HG03432 (cell line): ENCODE results near the gene NAGK.
"Not testable (repeated sequence)": the region's sequence is repeated elsewhere in the genome, so short reads cannot be mapped to it uniquely, and the experiment has no call there.

Experiments used
- ATAC-seq: cut with Tn5 transposase; IDR thresholded peaks from one replicate; pipeline ENCODE4 v1.9.1; 2021; ENCODE audit warnings: mild to moderate bottlenecking, moderate library complexity; ENCODE audit not compliant: unreplicated experiment

The NAGK gene

GRCh38 chr2:71103809-71104208 is 35.4 kb downstream of the NAGK start:
- ATAC-seq: no peak

- ATAC-seq: not testable (repeated sequence)
Observed at GRCh38 chr2:71106463-71106862, 38.0 kb downstream of the NAGK start.

- ATAC-seq: no peak
Observed at GRCh38 chr2:71108091-71108490, 39.6 kb downstream of the NAGK start.

DNA sequence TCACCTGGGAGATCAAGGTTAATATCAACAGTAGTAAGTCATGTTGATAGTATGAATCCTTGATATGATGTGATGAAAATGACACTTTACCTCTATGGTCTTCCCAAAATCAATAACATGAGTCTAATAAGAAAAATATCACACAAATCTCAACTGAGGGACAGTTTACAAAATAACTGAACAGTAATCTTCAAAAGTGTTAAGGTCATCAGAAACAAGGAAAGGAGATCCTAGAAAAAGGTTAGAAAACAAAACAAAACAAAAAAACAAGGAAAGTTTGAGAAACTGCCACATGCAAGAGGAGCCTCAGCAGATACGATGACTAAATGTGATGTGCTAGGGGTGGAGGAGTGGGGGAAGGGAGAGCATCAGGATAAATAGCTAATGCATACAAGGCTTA is 45.4 kb downstream of the NAGK start:
- no peak for ATAC-seq

- ATAC-seq: no peak
Observed at GRCh38 chr2:71117063-71117462, 48.6 kb downstream of the NAGK start.

- ATAC-seq: no peak
Observed at GRCh38 chr2:71120195-71120594, 51.7 kb downstream of the NAGK start.

DNA sequence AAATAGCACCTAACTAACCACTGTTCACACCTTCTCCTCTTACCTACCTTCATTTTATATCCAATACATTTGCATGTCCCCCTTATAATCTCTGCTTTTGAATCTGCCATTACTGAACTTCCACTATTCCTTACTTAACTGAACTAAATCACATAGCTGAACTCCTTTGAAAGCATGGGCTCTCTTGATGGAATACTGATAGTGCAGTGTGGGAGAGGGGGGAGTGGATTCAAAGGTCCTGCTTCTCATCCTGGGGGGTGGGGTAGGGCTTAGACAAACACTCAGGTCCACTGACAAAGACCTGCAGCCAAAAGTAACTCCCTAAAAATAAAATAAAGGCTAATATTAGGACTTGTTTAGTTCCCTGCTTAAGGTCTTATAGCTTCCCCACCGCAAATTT is 53.0 kb downstream of the NAGK start:
- ATAC-seq: no peak

DNA sequence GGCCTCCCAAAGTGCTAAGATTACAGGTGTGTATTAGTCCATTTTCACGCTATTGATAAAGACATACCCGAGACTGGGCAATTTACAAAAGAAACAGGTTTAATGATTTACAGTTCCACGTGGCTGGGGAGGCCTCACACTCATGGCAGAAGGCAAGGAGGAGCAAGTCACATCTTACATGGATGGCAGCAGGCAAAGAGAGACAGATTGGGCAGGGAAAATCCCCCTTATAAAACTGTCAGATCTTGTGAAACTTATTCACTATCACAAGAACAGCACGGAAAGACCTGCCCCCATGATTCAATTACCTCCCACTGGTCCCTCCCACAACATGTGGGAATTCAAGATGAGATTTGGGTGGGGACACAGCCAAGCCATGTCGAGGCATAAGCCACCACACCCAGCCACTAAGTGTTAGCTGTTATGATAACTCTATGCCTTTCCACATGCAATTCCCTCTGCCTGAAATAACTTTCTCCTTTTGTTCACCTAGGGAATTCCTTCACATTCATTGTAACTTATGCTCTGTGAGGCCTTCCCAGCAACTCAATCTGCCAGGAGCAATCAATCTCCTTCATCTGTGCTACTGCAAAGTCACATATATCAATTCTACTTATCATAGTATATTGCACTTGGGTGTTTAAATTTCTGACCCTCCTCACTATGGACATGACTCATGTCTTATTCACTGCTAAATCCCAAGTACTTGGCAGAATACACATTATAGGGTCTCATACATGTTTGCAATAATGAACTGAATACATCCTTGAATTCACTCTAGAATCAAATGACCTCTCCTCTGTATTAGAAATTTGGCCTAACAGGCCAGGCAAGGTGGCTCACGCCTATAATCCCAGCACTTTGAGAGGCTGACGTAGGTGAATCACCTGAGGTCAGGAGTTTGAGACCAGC is 54.2 kb downstream of the NAGK start:
- ATAC-seq: no peak

DNA sequence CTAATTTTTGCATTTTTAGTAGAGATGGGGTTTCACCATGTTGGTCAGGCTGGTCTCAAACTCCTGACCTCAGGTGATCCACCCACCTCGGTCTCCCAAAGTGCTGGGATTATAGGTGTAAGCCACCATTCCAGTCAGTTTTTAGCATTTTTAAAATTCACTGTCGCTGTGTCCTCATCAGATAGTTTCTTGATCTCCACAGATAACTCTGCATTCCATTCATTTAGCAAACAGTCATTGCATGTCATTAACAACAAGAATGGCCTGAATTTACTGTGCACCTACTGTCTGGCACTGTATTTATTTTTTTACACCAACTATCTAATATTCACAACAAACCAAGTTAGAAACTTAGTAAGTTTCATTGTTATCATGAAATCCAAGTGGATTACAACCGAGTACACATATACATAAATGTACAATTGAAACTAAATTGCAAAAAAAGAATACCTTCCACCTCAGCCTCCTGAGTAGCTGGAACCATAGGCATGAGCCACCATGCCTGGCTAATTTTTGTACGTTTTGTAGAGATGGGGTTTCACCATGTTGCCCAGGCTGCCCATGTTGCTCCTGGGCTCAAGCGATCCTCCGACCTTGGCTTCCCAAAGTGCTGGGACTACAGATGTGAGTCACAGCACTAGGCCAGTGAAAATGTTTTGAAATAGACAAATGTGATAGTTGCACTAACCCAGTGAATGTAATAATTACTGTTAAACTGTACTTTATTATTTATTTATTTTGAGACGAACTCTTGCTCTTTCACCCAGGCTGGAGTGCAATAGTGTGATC is 57.3 kb downstream of the NAGK start:
- ATAC-seq: no peak

- no peak for ATAC-seq
Observed at GRCh38 chr2:71126957-71127356, 58.5 kb downstream of the NAGK start.
